GM18909 (cell line): ENCODE measurements around the gene HBD.
"Not testable (repeated sequence)": the region's sequence is repeated elsewhere in the genome, so short reads cannot be mapped to it uniquely, and the experiment has no call there.

Experiments
- ATAC-seq: cut with Tn5 transposase; IDR thresholded peaks from one replicate; pipeline ENCODE4 v1.9.1; 2021; ENCODE audit warnings: mild to moderate bottlenecking; ENCODE audit not compliant: unreplicated experiment, poor library complexity

HBD gene

DNA sequence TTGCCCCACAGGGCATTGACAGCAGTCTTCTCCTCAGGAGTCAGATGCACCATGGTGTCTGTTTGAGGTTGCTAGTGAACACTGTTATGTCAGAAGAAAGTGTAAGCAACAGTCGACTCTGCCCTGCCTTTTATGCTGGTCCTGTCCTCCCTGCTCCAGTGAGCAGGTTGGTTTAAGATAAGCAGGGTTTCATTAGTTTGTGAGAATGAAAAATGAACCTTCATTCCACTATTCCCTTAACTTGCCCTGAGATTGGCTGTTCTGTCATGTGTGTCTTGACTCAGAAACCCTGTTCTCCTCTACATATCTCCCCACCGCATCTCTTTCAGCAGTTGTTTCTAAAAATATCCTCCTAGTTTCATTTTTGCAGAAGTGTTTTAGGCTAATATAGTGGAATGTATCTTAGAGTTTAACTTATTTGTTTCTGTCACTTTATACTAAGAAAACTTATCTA, at the start of gene HBD:
HBD (minus strand) TSS at position 103 of the 454 bp plus-strand sequence; CDS start at position 53, 50 bp downstream.
- ATAC-seq = peak; percentile 88

DNA sequence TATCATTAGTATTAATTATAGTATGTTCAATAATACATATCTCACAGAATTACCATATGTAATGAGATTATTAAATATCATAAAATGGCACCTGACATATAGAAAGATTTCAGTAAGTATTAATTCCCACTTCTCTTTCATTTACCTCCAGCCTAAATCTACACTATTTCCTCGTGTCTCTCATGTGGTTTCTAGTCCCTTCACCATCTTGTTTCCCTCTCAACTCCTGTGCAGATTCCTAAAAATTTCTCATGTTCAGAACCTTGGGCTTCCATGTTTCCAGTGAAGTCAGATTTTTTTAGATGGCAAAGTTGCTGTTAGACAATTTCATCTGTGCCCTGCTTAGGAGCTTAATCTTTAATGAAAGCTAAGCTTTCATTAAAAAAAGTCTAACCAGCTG, 49.6 kb upstream of the HBD start:
- ATAC-seq = no peak

DNA sequence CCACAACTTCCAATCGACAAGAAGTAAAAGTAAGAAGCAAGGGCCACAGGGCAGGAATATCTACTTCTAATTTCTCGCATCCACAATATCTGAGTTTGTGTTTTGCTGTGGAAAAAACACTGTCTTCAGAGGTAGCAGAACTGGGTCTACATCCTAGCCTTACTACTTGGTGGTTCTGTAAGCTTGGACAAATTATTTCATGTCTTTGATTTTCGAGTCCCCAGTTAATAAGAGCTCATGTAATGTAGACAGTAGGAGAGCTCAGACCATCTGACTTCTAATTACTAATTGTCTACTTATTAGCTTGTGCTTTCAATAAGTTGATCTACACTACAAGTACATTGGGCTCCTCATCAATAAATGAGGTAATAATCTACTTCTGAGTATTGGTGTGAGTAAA, 48.8 kb upstream of the HBD start:
- ATAC-seq = no peak

DNA sequence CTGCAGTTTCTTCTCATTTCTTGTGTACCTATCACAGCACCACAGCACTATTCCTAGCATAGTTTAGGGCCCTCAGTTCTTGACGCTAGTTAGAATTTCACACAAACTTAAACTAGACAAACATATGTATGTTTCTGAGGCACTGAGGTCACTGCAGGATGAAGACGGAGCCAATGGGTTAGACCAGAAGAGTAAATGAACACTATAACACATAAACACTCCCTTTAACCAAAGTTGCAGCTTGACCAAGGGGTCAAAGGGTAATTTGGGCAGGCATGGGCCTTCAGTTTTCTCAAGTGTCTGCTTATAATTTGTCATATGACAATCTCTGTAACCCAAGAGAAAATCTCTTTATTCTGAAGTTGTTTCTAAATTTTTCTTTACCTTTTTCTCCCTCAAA, 48.3 kb upstream of the HBD start:
- no peak for ATAC-seq

DNA sequence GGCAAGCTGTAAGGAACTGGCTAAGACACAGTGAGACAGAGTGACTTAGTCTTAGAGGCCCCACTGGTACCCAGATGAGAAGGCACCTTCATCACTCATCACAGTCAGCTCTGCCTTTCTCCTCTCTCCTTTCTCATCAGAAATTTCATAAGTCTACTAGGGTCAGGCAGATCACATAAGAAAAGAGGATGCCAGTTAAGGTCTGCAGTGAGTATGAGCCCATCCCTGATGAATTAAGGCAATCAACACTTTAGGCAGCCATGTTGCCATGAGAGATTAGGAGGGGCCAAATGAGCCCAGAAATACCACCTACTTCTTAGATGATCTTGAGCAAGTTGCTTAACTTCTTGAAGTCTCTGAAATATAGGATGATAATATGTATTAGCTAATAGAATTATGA, 47.3 kb upstream of the HBD start:
- no peak for ATAC-seq

DNA sequence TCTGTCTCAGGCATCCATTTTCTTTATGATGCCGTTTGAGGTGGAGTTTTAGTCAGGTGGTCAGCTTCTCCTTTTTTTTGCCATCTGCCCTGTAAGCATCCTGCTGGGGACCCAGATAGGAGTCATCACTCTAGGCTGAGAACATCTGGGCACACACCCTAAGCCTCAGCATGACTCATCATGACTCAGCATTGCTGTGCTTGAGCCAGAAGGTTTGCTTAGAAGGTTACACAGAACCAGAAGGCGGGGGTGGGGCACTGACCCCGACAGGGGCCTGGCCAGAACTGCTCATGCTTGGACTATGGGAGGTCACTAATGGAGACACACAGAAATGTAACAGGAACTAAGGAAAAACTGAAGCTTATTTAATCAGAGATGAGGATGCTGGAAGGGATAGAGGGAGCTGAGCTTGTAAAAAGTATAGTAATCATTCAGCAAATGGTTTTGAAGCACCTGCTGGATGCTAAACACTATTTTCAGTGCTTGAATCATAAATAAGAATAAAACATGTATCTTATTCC, 46.4 kb upstream of the HBD start:
- ATAC-seq = peak; percentile 96

DNA sequence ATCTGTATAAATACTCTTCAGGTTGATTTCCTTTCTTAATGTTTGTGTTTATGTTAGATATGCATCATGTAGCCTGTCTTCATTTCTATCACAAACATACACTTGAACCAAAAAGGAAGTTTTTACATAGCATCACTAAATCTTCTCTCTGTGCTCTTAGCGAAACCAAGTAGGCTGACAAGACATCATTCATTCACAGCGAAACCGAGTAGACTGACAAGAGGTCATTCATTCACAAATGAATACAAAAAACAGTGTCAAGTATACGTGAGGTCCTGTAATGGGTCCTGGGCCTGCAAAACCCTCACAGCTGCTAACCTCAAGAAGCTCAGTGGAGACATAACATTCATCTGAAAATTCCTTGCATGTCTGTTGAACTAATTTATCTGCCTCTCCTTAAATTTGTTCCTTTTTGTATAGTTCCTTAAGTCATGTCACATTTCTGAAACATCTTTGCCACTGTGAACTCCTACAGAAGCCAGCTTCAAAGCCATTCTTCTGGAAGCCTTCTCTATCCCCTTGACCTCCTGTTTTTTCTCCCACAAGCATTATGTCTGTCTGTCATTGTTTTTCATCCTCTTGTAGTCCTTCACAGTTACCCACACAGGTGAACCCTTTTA, 45.3 kb upstream of the HBD start:
- ATAC-seq = no peak

DNA sequence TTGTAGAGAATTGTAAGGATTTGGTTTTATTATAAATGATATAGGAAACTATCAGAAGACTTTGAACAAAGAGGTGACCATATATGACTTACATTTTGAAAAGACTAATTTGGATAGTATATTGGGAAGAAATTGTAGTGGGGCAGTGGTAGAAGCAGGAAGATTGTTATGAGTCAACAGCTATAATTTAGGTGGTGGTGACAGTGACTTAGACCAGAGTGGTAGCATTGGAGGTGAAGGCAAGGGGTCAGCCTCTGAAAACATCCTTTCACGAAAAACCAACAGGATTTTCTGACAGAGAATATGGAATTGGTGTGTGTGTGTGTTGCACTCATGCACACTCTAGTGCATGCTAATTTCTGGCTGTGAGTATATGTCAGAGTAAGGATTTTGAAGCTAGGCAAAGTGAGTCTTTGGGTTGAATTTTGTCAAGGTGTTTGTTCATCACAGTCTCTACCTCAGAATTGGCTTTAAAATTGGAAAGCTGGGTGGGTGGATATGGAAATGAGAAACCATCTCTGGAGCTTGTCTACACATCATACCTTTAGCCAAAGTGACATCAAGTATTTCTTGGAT, 43.6 kb upstream of the HBD start:
- peak; percentile 62 for ATAC-seq

DNA sequence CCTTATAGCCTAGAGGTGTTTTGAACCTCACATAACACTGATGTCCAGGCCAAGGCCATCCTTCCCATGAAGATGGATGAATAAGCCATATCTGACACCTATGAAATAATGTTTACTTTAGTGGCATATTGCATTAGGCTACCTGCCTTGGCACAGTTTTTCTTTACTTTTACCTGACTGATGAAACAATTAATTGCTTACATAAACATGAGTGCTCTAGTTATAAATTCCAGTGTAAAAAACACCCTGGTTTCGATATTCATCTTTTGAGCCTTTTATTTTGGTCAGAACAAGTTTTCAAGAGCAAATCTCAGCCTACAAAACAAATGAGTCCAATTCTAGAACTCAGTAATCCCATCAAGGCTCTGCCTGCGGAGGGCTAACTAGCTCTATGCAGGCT, 42.4 kb upstream of the HBD start:
- ATAC-seq = no peak

DNA sequence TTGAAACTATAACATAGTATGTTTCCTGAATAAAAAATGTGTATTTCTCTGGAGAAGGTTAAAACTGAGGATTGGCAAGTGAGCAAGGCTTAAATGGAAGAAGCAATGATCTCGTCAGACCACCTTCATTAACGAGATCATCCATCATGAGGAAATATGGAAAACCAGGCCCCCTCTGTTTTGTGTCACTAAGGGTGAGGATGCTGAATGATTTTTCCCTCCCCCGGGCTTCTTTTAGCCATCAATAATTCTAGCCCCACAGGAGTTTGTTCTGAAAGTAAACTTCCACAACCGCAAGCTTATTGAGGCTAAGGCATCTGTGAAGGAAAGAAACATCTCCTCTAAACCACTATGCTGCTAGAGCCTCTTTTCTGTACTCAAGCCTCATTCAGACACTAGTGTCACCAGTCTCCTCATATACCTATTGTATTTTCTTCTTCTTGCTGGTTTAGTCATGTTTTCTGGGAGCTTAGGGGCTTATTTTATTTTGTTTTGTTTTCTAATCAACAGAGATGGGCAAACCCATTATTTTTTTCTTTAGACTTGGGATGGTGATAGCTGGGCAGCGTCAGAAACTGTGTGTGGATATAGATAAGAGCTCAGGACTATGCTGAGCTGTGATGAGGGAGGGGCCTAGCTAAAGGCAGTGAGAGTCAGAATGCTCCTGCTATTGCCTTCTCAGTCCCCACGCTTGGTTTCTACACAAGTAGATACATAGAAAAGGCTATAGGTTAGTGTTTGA, 41.3 kb upstream of the HBD start:
- ATAC-seq = no peak

DNA sequence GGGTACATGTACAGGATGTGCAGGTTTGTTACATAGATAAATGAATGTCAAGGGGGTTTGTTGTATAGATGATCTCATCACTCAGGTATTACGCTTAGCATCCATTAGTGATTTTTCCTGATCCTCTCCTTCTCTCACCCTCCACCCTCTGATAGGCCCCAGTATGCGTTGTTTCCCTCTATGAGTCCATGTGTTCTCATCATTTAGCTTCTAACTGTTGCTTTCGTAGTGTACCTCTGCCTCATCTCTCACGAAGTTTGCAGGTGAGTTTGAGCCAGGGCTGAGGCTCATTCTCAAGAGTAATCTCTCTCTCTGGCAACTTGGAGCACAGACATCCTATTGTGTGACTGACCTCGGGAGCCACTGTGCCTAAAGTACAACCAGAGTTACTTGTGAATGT, 40.1 kb upstream of the HBD start:
- no peak for ATAC-seq

DNA sequence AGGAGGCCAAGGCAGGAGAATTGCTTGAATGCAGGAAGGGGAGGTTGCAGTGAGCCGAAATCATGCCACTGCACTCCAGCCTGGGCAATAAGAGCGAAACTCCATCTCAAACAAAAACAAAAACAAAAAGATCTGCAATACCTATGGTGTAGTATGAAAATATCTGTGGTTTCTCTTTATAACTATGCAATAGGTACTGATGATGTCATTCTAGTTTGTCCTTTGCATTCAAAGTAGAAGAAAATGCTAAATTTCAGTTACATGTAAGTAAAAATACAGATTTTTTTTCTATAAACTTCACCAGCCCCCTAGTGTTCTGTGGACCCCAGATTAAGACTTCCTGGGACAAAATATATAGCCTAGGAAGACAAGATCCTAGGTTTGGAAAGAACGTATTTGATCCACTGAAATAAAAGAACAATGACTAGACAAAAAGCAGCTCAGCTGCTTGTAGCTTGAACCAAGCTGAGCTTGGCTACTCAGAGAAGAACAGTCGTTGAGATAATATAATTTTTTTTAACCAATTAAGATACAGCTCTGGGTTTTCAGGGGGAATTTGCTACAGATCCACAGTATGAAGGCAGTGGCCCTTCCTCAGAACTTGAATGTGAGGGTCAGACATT, 38.2 kb upstream of the HBD start:
- no peak for ATAC-seq

DNA sequence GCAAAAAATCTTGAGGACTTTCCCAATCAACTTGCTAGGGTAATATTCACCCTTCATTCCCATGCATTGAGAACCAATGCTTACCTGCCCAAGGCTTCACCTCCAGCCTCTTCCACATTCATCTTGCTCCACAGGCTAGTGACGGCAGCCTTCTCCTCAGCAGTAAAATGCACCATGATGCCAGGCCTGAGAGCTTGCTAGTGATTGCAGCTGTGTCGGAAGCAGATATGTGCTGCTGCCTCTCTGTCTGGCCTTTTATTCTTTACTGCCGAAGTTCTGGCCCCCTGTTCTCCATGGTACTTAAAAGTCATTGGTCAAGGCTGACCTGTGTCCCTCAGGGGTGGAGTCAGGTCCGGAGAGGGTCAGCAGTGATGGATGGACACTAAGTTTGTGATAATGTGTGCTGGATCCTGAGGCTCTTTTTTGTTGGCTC, 35.4 kb upstream of the HBD start, which contains the start of gene HBE1:
HBE1 (minus strand) TSS at position 231 of the 433 bp plus-strand sequence; CDS start at position 176, 55 bp downstream.
- ATAC-seq = no peak

DNA sequence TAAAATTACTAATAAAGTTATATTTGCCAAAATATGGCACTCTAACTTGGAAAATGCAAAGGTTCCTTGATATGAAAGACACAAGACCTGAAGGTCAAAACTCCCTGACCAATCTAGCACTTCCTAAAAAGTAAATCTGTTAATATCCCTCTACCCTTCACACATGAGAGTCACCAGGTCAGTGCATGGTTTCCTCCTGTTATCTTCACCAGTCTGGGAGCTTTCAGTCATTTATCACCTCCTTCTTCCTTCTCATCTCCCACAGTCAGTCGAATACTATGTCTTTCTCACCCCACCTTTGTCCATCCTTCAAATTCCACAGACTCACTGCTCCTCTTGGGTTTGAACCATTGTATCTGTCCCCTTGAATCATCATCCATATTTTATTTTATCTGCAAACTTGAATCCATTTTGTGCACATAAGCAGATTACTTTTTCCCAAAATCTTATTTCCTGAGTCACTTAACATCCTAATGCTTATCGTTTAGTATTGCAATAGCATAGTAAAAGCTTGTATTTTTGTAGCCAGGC, 32.8 kb upstream of the HBD start:
- no peak for ATAC-seq

DNA sequence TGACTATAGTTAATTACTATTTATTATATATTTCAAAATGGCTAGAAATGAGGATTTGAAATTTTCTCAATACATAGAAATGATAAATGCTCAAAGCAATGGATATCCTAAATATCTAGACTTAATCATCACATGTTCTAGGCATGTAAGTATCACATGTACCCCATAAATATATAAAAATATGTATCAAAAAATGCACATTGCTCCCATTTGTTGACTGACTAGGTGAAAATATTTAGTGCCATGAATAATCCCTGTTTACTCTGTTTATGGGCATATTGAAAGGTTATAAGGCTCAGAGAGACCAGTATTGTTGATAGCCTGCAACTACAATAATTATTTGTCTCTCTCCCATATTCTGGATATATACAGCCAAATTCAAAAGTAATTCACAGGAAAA, 32.3 kb upstream of the HBD start:
- no peak for ATAC-seq

DNA sequence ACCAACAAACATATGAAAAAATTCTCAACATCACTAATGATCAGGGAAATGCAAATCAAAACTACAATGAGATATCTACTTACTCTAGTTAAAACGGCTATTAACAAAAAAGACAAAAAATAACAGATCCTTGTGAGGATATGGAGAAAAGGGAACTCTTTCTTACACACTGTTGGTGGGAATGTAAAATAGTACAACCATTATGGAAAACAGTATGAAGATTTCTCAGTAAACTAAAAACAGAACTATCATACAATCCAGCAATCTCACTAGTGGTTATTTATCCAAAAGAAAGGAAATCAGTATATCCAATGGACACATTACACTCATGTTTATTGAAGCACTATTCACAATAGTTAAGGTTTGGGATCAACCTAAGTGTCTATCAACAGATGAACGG, 31.5 kb upstream of the HBD start:
- no peak for ATAC-seq

DNA sequence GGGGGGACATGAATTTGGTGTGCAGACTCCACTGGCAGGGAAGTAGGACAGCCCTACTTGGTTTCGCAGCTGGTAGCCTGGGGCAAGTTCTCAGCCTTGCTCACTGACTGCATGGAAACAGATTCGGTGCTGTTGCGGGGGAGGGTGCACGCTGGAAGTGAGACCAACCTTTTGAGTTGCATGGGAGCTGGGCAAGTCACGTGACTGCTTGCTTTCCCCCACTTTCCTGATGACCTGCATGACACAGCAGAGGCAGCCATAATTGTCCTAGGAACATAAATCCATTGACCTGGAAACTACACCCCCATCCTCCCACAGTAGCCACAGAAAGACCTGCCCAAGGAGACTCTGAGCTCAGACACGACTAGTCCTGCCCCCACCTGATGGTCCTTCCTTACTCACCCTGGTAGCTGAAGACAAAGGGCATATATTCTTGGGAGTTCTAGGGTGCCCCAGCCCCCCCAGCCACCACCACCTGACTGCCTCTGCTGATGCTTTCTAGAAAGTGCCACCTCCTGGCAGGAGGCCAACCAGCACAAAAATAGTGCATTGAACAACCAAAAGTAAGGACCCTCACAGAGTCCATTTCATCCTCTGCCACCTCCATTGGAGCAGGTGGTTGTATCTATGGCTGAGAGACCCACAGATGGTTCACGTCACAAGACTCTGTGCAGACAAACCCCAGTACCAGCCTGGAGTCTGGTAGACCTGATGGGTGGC, 24.4 kb upstream of the HBD start:
- no peak for ATAC-seq

DNA sequence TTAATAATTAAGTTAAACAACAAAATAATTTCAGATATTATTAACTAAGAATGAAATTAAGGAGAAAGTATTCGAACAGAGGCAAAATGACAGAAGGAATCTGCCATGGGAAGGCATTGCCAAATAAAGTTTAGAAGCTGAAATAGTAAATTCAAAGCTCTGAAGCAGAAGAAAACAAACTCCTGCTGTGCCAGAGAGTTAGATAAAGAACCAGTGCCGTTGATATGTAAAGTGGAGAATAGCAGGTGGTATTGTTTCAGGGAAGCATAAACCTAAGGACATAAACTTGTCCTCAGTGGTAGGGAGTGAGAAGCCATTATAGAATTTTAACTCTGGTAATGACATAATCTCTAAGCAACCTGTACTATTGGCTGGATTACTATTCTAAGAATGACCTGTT, 23.0 kb upstream of the HBD start:
- ATAC-seq = no peak

DNA sequence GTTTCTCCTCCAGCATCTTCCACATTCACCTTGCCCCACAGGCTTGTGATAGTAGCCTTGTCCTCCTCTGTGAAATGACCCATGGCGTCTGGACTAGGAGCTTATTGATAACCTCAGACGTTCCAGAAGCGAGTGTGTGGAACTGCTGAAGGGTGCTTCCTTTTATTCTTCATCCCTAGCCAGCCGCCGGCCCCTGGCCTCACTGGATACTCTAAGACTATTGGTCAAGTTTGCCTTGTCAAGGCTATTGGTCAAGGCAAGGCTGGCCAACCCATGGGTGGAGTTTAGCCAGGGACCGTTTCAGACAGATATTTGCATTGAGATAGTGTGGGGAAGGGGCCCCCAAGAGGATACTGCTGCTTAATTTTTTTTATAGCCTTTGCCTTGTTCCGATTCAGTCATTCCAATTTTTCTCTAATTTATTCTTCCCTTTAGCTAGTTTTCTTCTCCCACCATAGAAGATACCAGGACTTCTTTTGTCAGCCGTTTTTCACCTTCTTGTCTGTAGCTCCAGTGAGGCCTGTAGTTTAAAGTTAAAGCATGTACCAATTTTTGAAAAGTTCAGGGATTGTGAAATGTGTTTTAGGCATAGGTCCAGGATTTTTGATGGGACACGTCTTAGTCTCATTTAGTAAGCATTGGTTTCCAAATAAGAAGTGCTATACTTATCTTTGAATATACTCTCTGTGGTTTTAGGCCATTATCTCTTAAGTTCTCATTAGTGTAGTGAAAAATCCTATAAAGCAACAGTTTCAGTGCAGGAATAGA, 20.5 kb upstream of the HBD start, which contains the start of gene HBG2:
HBG2 (minus strand) TSS at position 136 of the 768 bp plus-strand sequence; CDS start at position 83, 53 bp downstream.
- ATAC-seq = not testable (repeated sequence)
